Suprapubic skin (tissue), 4 donors: ENCODE data around the gene ZCCHC13.

ENCODE experiments used
- CTCF ChIP-seq, 2 donors: fragments of 200-600 bp in 1 of 2; fragments of 450-650 bp in 1 of 2; sonication (generic) in 1 of 2; IDR thresholded peaks; one replicate each; pipeline ENCODE4 v1.5.1; 2016 to 2019; ENCODE audit warnings: antibody characterized with exemption in 2 of 2, mild to moderate bottlenecking in 1 of 2, moderate library complexity in 1 of 2
- POLR2A ChIP-seq, 2 donors: fragments of 450-650 bp; IDR thresholded peaks; one replicate each; pipeline ENCODE4 v1.6.1; 2017; ENCODE audit warnings: antibody characterized with exemption in 2 of 2, mild to moderate bottlenecking in 2 of 2, moderate library complexity in 2 of 2
- POLR2AphosphoS5 ChIP-seq, 3 donors: sonication (generic); formaldehyde crosslinking; IDR thresholded peaks; one replicate each; pipeline ENCODE4 v1.6.1; 2017; ENCODE audit warnings: antibody characterized with exemption in 3 of 3

- TF ChIP-seq CTCF (IDR thresholded peaks at IDR 0.05) (no peak), POLR2A (IDR thresholded peaks at IDR 0.05) (no peak), POLR2AphosphoS5 (IDR thresholded peaks at IDR 0.05) (no peak)
Measured at GRCh38 chrX:74351760-74352159, 47.8 kb downstream of the ZCCHC13 start.
